C4-2B (cell line): ENCODE measurements around the gene CEACAM8.
"Not testable (repeated sequence)": the region's sequence is repeated elsewhere in the genome, so short reads cannot be mapped to it uniquely, and the experiment has no call there.

Experiments
- H3K27ac ChIP-seq: fragments of 450-650 bp; 2 replicates; pipeline ENCODE4 v1.5.1; 2017
- CTCF ChIP-seq: fragments of 450-650 bp; conservative IDR thresholded peaks from 2 replicates; pipeline ENCODE4 v1.5.1; 2017; ENCODE audit warnings: mild to moderate bottlenecking
- ZFX ChIP-seq: fragments of 450-650 bp; IDR thresholded peaks from 2 replicates; pipeline ENCODE4 v1.6.1; 2017

Gene CEACAM8

DNA sequence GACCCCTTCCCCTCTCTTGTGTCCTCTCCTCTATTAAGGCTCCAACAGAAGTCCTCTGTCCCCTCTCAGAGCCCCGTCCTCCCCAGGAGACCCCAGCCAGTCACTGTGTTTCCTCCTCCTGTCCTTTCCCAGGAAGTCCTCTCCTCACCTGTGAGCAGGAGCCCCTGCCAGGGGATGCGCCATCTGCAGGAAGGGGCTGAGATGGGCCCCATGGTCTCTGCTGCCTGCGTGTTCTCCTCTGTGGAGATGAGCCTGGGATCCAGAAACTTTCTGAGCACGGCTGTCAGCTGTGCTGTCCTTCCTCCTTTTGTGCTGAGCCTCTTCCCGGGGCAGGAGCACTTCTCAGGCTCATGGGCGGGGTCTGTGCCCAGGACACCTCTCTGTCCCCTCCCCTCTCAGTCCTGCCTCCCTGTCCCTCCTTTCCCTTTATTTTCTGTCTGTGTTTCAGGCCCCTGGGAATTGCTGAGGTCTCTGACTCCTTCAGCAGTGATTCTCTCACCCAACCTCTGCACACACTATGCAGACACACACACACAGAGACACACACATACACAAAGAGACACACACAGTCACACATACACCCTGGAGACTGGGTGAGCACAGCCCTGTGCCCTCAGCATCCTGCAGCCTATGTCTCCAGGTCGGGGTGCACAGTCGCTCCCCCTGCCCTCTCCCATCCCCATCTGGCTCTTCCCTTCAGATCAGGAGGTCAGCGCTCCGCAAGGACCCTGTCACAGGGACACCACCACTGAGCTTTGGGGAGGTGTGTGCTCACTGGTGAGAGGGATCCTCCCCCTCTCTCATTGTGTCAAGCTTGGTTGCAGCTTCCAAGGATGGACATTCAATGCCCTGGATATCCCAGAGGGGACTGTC, at the start of gene CEACAM8:
TSS of gene CEACAM8 (minus strand) at position 308 of the 873 bp plus-strand sequence. CDS start at position 212, 96 bp downstream.
- H3K27ac ChIP-seq, result no peak within 1 kb of the TSS
- TF ChIP-seq CTCF (no peak), ZFX (no peak)

DNA sequence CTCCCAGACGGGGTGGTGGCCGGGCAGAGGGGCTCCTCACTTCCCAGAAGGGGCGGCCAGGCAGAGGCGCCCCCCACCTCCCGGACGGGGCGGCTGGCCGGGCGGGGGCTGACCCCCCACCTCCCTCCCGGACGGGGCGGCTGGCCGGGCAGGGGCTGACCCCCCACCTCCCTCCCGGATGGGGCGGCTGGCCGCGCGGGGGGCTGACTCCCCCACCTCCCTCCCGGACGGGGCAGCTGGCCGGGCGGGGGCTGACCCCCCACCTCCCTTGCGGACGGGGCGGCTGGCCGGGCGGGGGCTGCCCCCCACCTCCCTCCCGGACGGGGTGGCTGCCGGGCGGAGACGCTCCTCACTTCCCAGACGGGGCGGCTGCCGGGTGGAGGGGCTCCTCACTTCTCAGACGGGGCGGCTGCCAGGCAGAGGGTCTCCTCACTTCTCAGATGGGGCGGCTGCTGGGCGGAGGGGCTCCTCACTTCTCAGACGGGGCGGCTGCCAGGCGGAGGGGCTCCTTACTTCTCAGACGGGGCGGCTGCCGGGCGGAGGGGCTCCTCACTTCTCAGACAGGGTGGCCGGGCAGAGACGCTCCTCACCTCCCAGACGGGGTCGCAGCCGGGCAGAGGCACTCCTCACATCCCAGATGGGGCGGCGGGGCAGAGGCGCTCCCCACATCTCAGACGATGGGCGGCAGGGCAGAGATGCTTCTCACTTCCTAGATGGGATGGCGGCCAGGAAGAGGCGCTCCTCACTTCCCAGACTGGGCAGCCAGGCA, 44.8 kb upstream of the CEACAM8 start:
- not testable (repeated sequence) for H3K27ac ChIP-seq

DNA sequence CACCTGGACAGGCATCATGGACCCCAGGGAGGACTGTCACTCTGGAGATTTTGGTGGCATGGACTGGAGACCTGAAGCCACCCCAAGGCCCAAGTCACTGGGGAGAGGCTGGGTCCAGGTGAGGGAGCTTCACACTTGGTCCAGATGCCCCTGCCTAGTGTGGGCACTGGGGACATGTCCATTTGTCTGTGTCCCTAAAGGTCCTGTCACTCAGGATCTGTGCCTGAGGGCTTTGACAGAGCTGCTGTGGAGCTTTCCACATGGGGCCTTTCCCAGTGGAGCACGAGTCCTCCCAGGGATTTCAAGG, 40.5 kb upstream of the CEACAM8 start:
- TF ChIP-seq ZFX, result no peak
- peak; percentile 45 for TF ChIP-seq CTCF
- no peak overlapping the region for H3K27ac ChIP-seq

DNA sequence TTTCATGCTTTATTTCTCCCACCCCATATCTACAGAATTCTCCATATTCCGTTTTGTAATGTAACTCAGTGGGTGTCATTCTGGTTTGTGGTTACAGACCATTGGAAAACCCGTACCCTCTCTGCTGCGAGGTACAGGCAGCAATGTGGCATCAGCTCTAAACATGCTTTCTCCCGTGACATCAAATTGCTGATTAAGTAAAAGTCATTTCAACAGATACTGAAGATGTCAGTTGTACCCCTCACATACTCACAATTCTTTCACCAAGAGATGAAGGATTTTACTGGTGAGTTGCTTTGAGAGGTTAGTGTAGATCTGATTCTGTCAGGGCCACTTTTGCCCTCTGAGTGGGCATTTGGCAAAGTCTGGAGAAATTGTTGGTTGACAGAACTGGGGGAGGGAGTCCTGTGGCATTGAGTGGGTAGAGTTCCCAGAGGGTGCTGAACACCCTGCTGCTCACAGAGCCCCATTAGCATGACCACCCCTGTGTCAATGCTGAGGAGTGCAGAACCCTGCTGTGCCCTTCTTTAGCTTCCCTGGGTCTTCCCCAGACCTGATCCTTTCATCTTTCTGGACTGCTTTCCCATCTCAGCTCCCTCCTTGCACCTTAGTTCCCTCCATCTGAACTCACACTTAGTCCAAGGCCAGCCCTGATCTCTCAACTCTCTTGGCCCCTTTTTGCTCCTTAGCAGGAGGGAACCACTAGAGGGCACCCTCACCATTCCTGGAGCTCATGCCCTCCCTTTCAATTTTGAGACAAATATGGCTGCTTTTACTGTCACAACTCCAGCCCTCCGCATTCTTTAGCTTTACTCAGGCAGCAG, 39.9 kb upstream of the CEACAM8 start:
- TF ChIP-seq CTCF, result peak; percentile 74
- TF ChIP-seq ZFX, result no peak
- H3K27ac ChIP-seq, result no peak overlapping the region

DNA sequence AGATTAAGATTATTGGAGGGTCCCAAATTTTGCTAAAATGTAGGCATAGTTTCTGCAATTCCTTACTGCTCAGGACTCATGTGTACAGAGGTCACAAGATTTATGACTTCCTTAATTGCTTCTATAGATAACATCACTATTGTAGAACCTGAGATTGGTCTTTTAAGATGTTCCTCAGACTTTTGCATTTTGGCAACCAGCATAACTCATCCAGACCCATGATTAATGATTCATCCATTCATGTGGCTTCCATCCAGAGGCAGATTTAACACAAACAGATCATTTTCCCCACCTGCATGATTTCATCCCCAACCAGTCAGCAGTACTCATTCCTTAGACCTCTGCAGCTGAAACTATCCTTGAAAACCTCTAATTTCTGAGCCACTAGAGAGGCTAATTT, 34.5 kb upstream of the CEACAM8 start:
- TF ChIP-seq ZFX (no peak), CTCF (no peak)

GRCh38 chr19:42628411-42629140, 33.9 kb upstream of the CEACAM8 start:
- no peak for TF ChIP-seq CTCF
- no peak for TF ChIP-seq ZFX
- H3K27ac ChIP-seq, result no peak overlapping the region

More for the DNA sequence above, 34.5 kb upstream of the CEACAM8 start:
- H3K27ac ChIP-seq, result no peak overlapping the region

DNA sequence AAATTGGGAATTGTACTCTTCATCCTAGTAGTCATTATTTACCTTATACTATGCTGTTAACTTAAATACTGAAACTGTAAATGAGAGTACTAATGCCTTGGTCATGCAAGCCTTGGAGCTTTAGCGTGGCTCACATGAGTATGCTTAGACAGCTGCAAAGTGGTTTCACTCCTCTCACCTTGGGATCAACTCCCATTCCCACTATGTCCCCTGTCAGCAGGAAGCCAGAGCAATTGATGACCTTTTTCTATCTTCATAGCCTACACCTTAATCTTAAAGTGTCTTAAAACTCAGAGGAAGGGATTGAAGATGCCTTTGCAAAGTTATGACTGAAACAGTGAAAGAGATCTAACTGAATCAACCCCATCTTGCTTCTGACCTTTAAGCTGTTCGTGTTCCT, 33.2 kb upstream of the CEACAM8 start:
- H3K27ac ChIP-seq, result no peak overlapping the region
- TF ChIP-seq CTCF, result no peak
- TF ChIP-seq ZFX, result no peak
